ENCODE results near the gene ZNF655. TPM values are rescaled to one million over a fixed set of nuclear protein-coding genes. Genes with fewer than 3 reads are reported as not detected.

ZNF655 gene
- total and polyA plus RNA-seq, 2 of the 4 experiments (the other 2 are of a cell fraction) = 49.6 to 54.7 TPM

- Histone ChIP-seq H3K9me3 (ENCODE audit: control insufficient read depth, insufficient read depth, low read length) (no peaks in the 10 kb centered on the region), H3K27ac (ENCODE audit: insufficient read depth, low read length) (no peak overlapping the region), H2BK5ac (ENCODE audit: low read depth, low read length, poor library complexity, severe bottlenecking) (no peak overlapping the region), H3K27me3 (ENCODE audit: control insufficient read depth, insufficient read depth, low read length) (no peaks in the 10 kb centered on the region; the same call in 1 of the 2 replicates), H4K20me1 (ENCODE audit: insufficient read depth, low read length) (no peaks in the 10 kb centered on the region), H2AK5ac (ENCODE audit: low read depth, low read length) (no peak overlapping the region), H2AK9ac (replicated peaks; ENCODE audit: low read depth, low read length, poor library complexity) (no peak overlapping the region), H2BK120ac (ENCODE audit: low read depth, low read length) (no peak overlapping the region), H2BK20ac (ENCODE audit: low read depth, low read length) (no peak overlapping the region), H3K9ac (ENCODE audit: low read depth, low read length) (no peak overlapping the region), H3K14ac (replicated peaks; ENCODE audit: low read depth, low read length) (no peak overlapping the region), H3K56ac (ENCODE audit: extremely low read depth, insufficient read depth, low read length) (no peak overlapping the region), H3K9me1 (ENCODE audit: insufficient read depth, low read length) (no peaks in the 10 kb centered on the region; the same call in 1 of the 2 replicates), H3K18ac (ENCODE audit: low read depth, low read length) (no peak overlapping the region), H4K91ac (ENCODE audit: insufficient read depth, low read depth, low read length) (no peak overlapping the region), H3K36me3 (ENCODE audit: control insufficient read depth, insufficient read depth, low read length) (no peaks in the 10 kb centered on the region), H3K4me1 (ENCODE audit: control insufficient read depth, insufficient read depth, low read length) (no peaks in the 10 kb centered on the region), H3K79me1 (ENCODE audit: low read depth in 1 of 2, low read length in 2 of 2) (no peaks in the 10 kb centered on the region), H2BK15ac (ENCODE audit: low read depth, low read length) (no peak overlapping the region), H4K8ac (ENCODE audit: low read depth in 2 of 2, low read length in 2 of 2) (no peak overlapping the region), H4K5ac (ENCODE audit: low read depth, low read length) (no peak overlapping the region), H2AFZ (replicated peaks; ENCODE audit: low read length, poor library complexity) (no peak overlapping the region), H3K4me3 (ENCODE audit: insufficient read depth, low read depth, low read length) (no peak overlapping the region), H3K4ac (ENCODE audit: low read depth, low read length) (no peak overlapping the region), H3K4me2 (ENCODE audit: low read depth, low read length) (no peak overlapping the region), H3K23ac (ENCODE audit: low read depth, low read length) (no peak overlapping the region)
- no peak for TF ChIP-seq CEBPB (IDR thresholded peaks at IDR 0.05; ENCODE audit: low read depth, low read length)
- TF ChIP-seq, protein P1, sequence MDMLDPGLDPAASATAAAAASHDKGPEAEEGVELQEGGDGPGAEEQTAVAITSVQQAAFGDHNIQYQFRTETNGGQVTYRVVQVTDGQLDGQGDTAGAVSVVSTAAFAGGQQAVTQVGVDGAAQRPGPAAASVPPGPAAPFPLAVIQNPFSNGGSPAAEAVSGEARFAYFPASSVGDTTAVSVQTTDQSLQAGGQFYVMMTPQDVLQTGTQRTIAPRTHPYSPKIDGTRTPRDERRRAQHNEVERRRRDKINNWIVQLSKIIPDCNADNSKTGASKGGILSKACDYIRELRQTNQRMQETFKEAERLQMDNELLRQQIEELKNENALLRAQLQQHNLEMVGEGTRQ (IDR thresholded peaks at IDR 0.05; ENCODE audit: low read depth, low read length) = no peak
- TF ChIP-seq, protein P2, sequence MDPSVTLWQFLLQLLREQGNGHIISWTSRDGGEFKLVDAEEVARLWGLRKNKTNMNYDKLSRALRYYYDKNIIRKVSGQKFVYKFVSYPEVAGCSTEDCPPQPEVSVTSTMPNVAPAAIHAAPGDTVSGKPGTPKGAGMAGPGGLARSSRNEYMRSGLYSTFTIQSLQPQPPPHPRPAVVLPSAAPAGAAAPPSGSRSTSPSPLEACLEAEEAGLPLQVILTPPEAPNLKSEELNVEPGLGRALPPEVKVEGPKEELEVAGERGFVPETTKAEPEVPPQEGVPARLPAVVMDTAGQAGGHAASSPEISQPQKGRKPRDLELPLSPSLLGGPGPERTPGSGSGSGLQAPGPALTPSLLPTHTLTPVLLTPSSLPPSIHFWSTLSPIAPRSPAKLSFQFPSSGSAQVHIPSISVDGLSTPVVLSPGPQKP (IDR thresholded peaks at IDR 0.05; ENCODE audit: borderline replicate concordance, low read depth, low read length) = no peak
- no CpG with 5 or more reads among the region's 7 CpGs for WGBS, 2 experiments (ENCODE audit: extremely low coverage in 2 of 2, insufficient read length in 1 of 2)
- ChIA-PET CTCF (no interaction called here), POLR2A (ENCODE audit: unreplicated experiment) (no interaction called here)
- DNase-seq (no peak), ATAC-seq (ENCODE audit: low read depth) (no peak)
- dilution Hi-C loops (cut with HindIII; ENCODE audit: low sequenced_read_pairs, unreplicated experiment) = no loop called here
- no TSS peak for BruUV-seq (replicated peaks)
- intact Hi-C loops (cut with micrococcal nuclease) = no loop called here
- in situ Hi-C loops (cut with MboI; ENCODE audit: low sequenced_read_pairs) = no loop called here
Measured at GRCh38 chr7:99605527-99605926, 47.1 kb downstream of the ZNF655 start.

Measured in IMR-90 (cell line).